GM03348 (cell line): ENCODE data around the gene CAMKMT.

Experiments used
- DNase-seq: peaks from one replicate; pipeline ENCODE4 v3.0.0; 2012; ENCODE audit warnings: low spot score

CAMKMT gene

DNA sequence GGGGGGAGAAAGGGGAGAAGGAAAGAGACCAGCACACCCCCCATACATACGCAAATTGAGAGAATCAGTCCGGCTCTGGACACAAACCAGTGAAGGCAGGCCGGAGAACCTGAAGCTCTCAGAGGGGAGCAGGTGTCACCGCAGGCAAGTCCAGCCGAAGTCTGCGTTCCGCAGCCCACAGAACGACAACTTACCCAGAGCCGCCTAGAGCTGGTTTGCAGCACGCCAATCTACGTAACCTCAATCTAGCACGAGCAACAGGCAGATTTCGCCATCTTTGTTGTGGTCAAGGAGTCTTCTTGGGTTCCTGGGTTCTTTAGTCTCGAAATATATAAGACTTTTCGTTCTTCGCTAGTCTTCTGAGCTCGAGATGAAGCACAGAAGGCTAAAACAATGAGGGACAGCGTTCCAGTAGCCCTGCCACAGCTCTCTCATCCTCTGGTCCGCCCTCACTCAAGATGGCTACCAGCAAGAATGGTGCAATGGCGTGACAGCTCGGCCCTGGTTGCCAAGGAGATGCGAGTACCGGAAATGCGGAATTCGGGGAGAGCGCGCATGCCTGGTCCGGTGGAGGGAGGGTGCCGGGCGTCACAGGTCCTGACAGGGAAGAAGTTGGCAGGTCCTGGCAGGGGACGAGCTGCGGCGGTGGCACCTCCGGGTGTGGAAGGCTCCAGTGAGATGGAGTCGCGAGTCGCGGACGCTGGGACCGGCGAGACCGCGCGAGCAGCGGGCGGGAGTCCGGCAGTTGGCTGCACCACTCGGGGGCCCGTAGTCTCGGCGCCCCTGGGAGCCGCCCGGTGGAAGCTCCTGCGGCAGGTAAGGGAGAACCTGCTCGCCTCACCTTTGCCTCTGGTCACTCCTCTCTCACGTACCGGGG lies at the start of gene CAMKMT, which contains the start of gene PREPL:
TSS of gene CAMKMT (plus strand) at position 618 of the 877 bp plus-strand sequence.
TSS of gene PREPL (minus strand) at position 165 of the 877 bp plus-strand sequence. CDS start 15,152 bp downstream, outside the sequence.
- DNase-seq = peak; percentile 100

DNA sequence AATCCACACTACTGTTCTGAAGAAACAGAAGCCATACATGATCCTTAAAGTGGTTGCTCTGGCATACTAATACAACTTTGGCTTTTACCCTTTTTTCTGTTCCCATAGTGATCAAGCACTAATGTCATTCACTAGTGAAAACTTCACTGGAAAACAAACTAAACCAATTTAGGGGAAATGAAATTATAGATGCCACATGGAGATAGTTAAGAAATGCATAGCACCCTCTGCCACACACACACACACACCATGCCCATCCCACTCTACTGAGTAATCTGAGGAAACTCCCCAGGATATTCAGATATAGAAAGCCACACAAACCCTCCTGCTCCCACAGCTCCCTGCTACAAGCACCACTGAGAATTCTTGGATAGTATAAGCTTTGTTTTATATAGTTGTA lies 47.4 kb upstream of the CAMKMT start:
- DNase-seq = no peak

DNA sequence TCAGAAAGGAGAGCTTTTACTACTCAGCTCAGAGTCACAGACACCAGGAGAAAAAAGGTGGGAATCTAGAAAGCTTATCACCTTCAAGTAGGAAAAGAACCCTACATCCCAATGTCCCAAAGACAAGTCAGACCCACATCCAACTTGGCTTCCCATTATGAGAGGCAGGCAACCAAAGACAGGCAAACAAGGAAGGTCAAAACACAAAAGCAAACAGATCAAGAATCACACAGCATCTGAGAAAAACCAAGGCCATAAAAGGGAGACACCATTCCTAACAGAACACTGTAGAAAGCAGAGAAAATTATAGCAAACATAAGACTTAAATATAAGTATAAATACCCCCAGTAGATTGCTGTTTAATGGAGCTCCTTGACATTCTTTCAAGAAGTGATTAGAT lies 45.8 kb upstream of the CAMKMT start:
- DNase-seq = no peak

- no peak for DNase-seq
These were observed 40.9 kb upstream of the CAMKMT start for GRCh38 chr2:44320832-44321231.

GRCh38 chr2:44321360-44321759 lies 40.4 kb upstream of the CAMKMT start:
- no peak for DNase-seq

DNA sequence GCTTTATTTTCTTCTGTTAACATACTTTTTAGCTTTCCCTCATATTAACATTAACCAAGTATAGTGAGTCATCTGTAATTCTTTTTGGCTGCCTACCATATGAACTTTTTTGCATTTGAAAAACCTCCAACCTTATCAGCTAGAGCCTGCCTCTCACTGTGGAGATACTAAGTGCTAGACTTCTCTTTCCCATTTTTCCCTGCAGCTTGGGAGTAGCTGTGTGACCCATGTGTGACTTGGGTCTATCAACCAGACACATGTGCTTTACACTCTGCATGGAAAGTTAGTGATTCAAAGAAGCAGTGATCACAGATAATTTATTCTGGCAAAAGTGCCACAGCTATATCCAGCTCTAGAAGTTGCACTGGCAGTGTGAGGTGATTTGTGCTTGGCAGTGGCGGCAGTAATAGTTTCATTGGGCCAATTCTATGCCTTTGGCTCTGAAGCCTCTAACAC lies 36.7 kb upstream of the CAMKMT start:
- peak; percentile 52 for DNase-seq

DNA sequence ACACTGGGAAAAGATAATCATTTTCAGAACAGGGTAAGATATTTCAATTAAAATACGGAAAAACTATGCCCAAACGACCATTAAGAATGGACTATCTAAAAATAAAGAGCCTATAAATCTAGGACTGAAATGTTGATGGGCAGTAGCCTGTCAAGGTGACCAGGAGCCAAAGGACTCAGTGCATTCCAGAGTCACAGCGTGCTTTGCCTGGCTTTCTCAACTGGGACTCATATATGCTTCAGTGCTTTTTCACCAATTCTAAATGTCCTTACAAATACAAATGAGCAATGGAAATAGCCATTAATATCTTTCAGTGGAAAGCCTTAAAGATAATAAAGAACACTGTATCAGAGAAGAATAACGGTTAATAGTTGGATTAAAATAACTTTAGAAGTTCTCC lies 35.9 kb upstream of the CAMKMT start:
- DNase-seq = no peak

GRCh38 chr2:44326548-44327264 lies 35.0 kb upstream of the CAMKMT start:
- no peak for DNase-seq

- DNase-seq = no peak
These were observed 33.0 kb upstream of the CAMKMT start for GRCh38 chr2:44328750-44329149.

GRCh38 chr2:44329343-44329742 lies 32.4 kb upstream of the CAMKMT start:
- no peak for DNase-seq

DNA sequence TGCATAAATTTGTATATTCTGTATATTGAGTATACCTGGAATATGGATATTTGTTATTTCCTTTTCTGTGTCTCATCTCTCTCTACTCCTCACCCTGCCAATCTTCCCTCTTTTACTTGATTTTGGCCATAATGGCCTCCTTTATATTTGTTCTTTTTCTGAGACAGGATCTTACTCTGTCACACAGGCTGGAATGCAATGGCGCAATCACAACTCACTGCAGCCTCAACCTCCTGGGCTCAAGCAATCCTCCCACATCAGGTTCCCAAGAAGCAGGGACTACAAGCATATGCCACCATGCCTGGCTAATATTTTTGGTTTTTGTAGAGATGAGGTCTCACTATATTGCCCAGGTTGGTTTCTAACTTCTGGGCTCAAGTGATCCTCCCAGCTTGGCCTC lies 30.9 kb upstream of the CAMKMT start:
- no peak for DNase-seq

GRCh38 chr2:44333994-44334393 lies 27.8 kb upstream of the CAMKMT start:
- no peak for DNase-seq

GRCh38 chr2:44335806-44336538 lies 25.8 kb upstream of the CAMKMT start:
- DNase-seq = no peak

DNA sequence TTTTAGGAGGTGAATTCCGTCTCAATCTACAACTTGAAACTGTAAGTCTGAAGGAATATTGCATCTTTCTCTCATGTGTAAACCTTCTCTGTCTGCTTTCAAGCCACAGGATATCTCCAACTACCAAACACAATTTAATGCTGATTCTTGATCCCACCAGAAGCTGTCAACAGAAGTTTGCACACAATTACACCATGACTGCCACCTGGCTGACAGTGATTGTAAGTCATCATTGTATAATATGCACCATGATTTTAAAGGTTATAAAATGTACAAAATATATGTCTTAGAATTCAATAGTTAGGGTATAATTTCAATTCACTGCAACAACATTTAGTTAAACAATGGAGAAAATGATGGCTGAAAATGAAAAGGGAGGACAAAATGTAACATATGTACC lies 18.9 kb upstream of the CAMKMT start:
- DNase-seq = no peak

- DNase-seq = no peak
These were observed 14.2 kb upstream of the CAMKMT start for GRCh38 chr2:44347526-44347925.

DNA sequence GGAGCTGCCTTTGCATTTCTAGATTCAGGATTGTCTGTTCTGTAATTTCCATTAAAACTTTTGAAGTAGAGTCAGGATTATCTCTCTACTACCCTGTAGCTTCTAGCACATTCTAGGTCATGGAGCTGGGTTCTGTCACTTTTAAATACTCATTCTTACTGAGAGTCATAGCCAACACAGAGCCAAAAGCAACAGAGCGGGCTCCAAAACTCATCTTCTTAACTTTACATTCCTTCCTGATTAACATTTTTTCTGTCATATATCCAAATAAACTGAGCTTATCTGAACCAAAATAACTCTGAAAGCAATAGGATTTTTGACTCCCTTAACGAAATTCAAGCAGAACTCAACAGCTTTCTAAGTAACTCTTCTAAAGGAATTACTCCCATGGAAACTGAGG lies 13.3 kb upstream of the CAMKMT start:
- DNase-seq = peak; percentile 61

GRCh38 chr2:44349506-44349905 lies 12.2 kb upstream of the CAMKMT start:
- no peak for DNase-seq

DNA sequence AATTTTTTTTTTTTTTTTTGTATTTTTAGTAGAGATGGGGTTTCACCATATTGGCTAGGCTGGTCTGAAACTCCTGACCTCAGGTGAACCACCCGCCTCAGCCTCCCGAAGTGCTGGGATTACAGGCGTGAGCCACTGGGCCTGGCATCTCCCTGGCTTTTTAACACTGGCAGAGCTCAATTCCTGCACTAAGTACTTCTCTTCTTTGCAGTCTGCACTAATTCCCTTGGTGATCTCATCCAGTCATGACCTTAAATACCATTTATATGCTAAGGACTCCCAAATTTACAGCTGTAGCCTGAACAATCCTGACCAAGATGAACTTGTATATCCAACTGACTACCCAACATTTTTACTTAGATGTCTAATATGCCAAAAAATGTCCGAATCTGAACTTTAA lies 10.7 kb upstream of the CAMKMT start:
- peak; percentile 23 for DNase-seq

- DNase-seq = no peak
These were observed 10.1 kb upstream of the CAMKMT start for GRCh38 chr2:44351676-44352075.

GRCh38 chr2:44352510-44352909 lies 9.2 kb upstream of the CAMKMT start:
- DNase-seq = no peak

- DNase-seq = no peak
These were observed 7.0 kb upstream of the CAMKMT start for GRCh38 chr2:44354761-44355160.

GRCh38 chr2:44358503-44358902 lies 3.2 kb upstream of the CAMKMT start:
- peak; percentile 45 for DNase-seq
